H1 (cell line): ENCODE measurements around the gene TRAF4. TPM values are rescaled to one million over a fixed set of nuclear protein-coding genes. Genes with fewer than 3 reads are reported as not detected.
A peak's percentile ranks its signal among the peaks of the same experiment; 100 is the strongest.

Experiments
- ASH2L ChIP-seq: fragments of 200-600, 300-600 bp; sonication (generic); IDR thresholded peaks from one replicate; pipeline ENCODE4 v1.7.1; 2017; ENCODE audit warnings: low read length
- BACH1 ChIP-seq: IDR thresholded peaks from 2 replicates; pipeline ENCODE4 v1.6.1; 2012; ENCODE audit warnings: low read length, improper control_type of control experiment
- CBX8 ChIP-seq: fragments of 300-800, 300-1000 bp; sonication (generic); IDR thresholded peaks from 2 replicates; pipeline ENCODE4 v1.7.1; 2016; ENCODE audit warnings: low read depth, low read length, borderline replicate concordance
- CHD2 ChIP-seq: IDR thresholded peaks from 2 replicates; pipeline ENCODE4 v1.6.1; 2012; ENCODE audit warnings: low read length, improper control_type of control experiment
- EP300 ChIP-seq, 2 experiments: IDR thresholded peaks; 1 replicate in 1 of 2; 2 replicates in 1 of 2; pipeline ENCODE4 v1.6.1; 2011 to 2012; ENCODE audit warnings: low read depth in 2 of 2, low read length in 2 of 2, mild to moderate bottlenecking in 2 of 2, borderline replicate concordance in 1 of 2, inconsistent platforms in 1 of 2, moderate library complexity in 1 of 2
- GTF2F1 ChIP-seq: IDR thresholded peaks from 2 replicates; pipeline ENCODE4 v1.6.1; 2012; ENCODE audit warnings: low read depth, low read length, improper control_type of control experiment, borderline replicate concordance
- HDAC2 ChIP-seq, 2 experiments: fragments of 300-600 bp in 1 of 2; sonication (generic) in 1 of 2; IDR thresholded peaks; 2 replicates each; pipeline ENCODE4 v1.6.1; 2011 to 2012; ENCODE audit warnings: low read depth in 2 of 2, low read length in 2 of 2, mild to moderate bottlenecking in 2 of 2, moderate library complexity in 2 of 2, borderline replicate concordance in 1 of 2, inconsistent platforms in 1 of 2
- JUND ChIP-seq: IDR thresholded peaks from 2 replicates; pipeline ENCODE4 v1.6.1; 2011; ENCODE audit warnings: mild to moderate bottlenecking, improper control_type of control experiment, low read length
- KDM1A ChIP-seq: fragments of 200-600, 300-600 bp; sonication (generic); IDR thresholded peaks from 2 replicates; pipeline ENCODE4 v1.7.1; 2016; ENCODE audit warnings: mild to moderate bottlenecking, low read length, borderline replicate concordance
- KDM4A ChIP-seq: IDR thresholded peaks from one replicate; pipeline ENCODE4 v1.7.1; 2012; ENCODE audit warnings: low read depth, mild to moderate bottlenecking, moderate library complexity, low read length, inconsistent platforms; ENCODE audit not compliant: severe bottlenecking
- MAFK ChIP-seq: IDR thresholded peaks from 2 replicates; pipeline ENCODE4 v1.6.1; 2012; ENCODE audit warnings: low read depth, mild to moderate bottlenecking, improper control_type of control experiment, low read length
- POLR2A ChIP-seq, 2 experiments: IDR thresholded peaks; 1 replicate in 1 of 2; 2 replicates in 1 of 2; pipeline ENCODE4 v1.6.1; 2011; ENCODE audit warnings: low read depth in 2 of 2, low read length in 2 of 2, mild to moderate bottlenecking in 2 of 2; ENCODE audit errors: control extremely low read depth in 1 of 2
- POLR2AphosphoS5 ChIP-seq: IDR thresholded peaks from 2 replicates; pipeline ENCODE4 v1.6.1; 2011; ENCODE audit warnings: low read depth, low read length
- RBBP5 ChIP-seq: IDR thresholded peaks from 2 replicates; pipeline ENCODE4 v1.7.1; 2012; ENCODE audit warnings: low read depth, mild to moderate bottlenecking, inconsistent platforms, low read length, moderate library complexity, borderline replicate concordance
- RFX5 ChIP-seq: IDR thresholded peaks from 2 replicates; pipeline ENCODE4 v1.6.1; 2011; ENCODE audit warnings: low read depth, low read length, improper control_type of control experiment, borderline replicate concordance
- RXRA ChIP-seq: IDR thresholded peaks from 2 replicates; pipeline ENCODE4 v1.6.1; 2011; ENCODE audit warnings: low read depth, mild to moderate bottlenecking, low read length, moderate library complexity; ENCODE audit not compliant: insufficient read depth
- SIX5 ChIP-seq: IDR thresholded peaks from 2 replicates; pipeline ENCODE4 v1.6.1; 2011; ENCODE audit warnings: mild to moderate bottlenecking, low read depth, low read length
- SP2 ChIP-seq: IDR thresholded peaks from 2 replicates; pipeline ENCODE4 v1.6.1; 2012; ENCODE audit warnings: mild to moderate bottlenecking, low read length, inconsistent platforms
- SP4 ChIP-seq: IDR thresholded peaks from 2 replicates; pipeline ENCODE4 v1.6.1; 2012; ENCODE audit warnings: low read length, inconsistent platforms
- SUZ12 ChIP-seq: fragments of 200-600 bp; sonication (generic); IDR thresholded peaks from 2 replicates; pipeline ENCODE4 v1.6.1; 2012; ENCODE audit warnings: mild to moderate bottlenecking, inconsistent platforms, low read length, moderate library complexity, mixed read lengths
- USF2 ChIP-seq: IDR thresholded peaks from 2 replicates; pipeline ENCODE4 v1.6.1; 2011; ENCODE audit warnings: low read length, improper control_type of control experiment
- polyA plus RNA-seq, 7 experiments: library from polyadenylated mRNA; depleted of rRNA in 3 of 7; stranded (reverse) in 5 of 7; unstranded in 2 of 7; fragments of >200 nt in 5 of 7; fragments of 200-250 nt in 2 of 7; gene quantifications; 1 replicate in 5 of 7; 2 replicates in 1 of 7; 4 replicates in 1 of 7; pipeline versions ENCODE4 v1.2.1 to v1.2.3, GENCODE V29; 2011 to 2013; ENCODE audit warnings: missing spikeins in 2 of 7, mixed read lengths in 2 of 7
- total RNA-seq: library from RNA; stranded (reverse); fragmentation: NEBNext Ultra II Directional; extraction: Animal tissue kit (Norgen Biotek cat#: 25700); gene quantifications from 2 replicates; pipeline ENCODE4 v1.2.1, GENCODE V29; 2021
- TF ChIP-seq, protein P1 (sequence below): IDR thresholded peaks from 2 replicates; pipeline ENCODE4 v1.6.1; 2012; ENCODE audit warnings: inconsistent platforms

Gene TRAF4
- total and polyA plus RNA-seq, 2 of the 8 experiments (the other 6 are each of a cell fraction or from before 2014, with no cell fraction given) = 167 to 170 TPM

GRCh38 chr17:28717578-28718332, 26.1 kb upstream of the TRAF4 start, which contains the start of gene RAB34 (continued):
- TF ChIP-seq POLR2A (IDR thresholded peaks at IDR 0.05; ENCODE audit: control extremely low read depth in 1 of 2, low read depth in 2 of 2, low read length in 2 of 2) (peak; percentile 48 to 78), SP2 (no peak), RXRA (no peak), GTF2F1 (no peak), HDAC2 (IDR thresholded peaks at IDR 0.05; ENCODE audit: borderline replicate concordance in 1 of 2, low read depth in 2 of 2, low read length in 2 of 2) (peak; percentile 22 to 77; a peak in 2 of 4 replicates), MAFK (no peak), SUZ12 (no peak), KDM1A (no peak), SIX5 (no peak), EP300 (IDR thresholded peaks at IDR 0.05; ENCODE audit: borderline replicate concordance in 1 of 2, low read depth in 2 of 2, low read length in 2 of 2) (peak in 1 of 2 experiments; percentile 18; a peak in 1 of 3 replicates), JUND (peak; percentile 90), RFX5 (no peak), POLR2AphosphoS5 (peak; percentile 59), RBBP5 (peak; percentile 77; the same call in 1 of the 2 replicates), KDM4A (no peak), BACH1 (peak; percentile 53; the same call in 1 of the 2 replicates), CBX8 (no peak), CHD2 (no peak), ASH2L (peak; percentile 83), SP4 (no peak; the same call in 1 of the 2 replicates), USF2 (no peak)
- TF ChIP-seq, protein P1, sequence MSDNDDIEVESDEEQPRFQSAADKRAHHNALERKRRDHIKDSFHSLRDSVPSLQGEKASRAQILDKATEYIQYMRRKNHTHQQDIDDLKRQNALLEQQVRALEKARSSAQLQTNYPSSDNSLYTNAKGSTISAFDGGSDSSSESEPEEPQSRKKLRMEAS = no peak; the same call in 1 of the 2 replicates
